ENCODE measurements around the gene KIF4A. TPM values are rescaled to one million over a fixed set of nuclear protein-coding genes. Genes with fewer than 3 reads are reported as not detected.

Gene KIF4A
- total RNA-seq, 3 donors from 2014 or later (not counting 1 experiment from before 2014, with no cell fraction given): 0.53 to 1.3 (median 0.79) TPM

DNA sequence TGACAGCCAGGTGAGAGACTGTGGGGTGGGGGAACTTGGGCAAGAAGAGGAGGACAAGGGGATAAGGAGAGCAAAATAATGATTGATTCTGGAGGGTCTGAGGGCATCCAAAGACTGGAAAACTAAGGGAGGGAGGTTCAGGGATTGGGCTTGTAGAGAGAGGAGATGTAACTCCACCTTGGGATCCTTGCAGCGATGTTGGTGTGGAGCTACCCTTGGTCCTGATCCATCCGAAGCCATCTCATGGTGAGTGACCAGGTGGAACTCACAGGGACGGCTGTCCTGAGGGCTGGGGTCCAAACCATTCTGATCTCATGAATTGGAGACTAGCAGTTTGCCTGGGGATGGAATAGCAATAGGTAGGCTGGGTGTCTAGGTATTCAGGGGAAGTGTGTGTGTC is 9.3 kb upstream of the KIF4A start:
- Mint-ChIP-seq H3K9me3 (no peaks in the 10 kb centered on the region), H3K4me3 (no peak overlapping the region), H3K27me3 (ENCODE audit: low read depth in 2 of 2) (no peaks in the 10 kb centered on the region), H3K36me3 (no peaks in the 10 kb centered on the region), H3K4me1 (no peaks in the 10 kb centered on the region), H3K27ac (no peak overlapping the region)
- Histone ChIP-seq H3K27ac (ENCODE audit: low read length) (no peak overlapping the region), H3K4me3 (ENCODE audit: low read length) (no peak overlapping the region), H3K27me3 (ENCODE audit: control insufficient read depth, insufficient read depth, low read length) (no peaks in the 10 kb centered on the region), H3K4me1 (ENCODE audit: control insufficient read depth, insufficient read depth, low read length) (peaks cover 2% of the 10 kb centered on the region), H3K36me3 (ENCODE audit: control insufficient read depth, insufficient read depth, low read length) (no peaks in the 10 kb centered on the region), H3K9me3 (ENCODE audit: control insufficient read depth, insufficient read depth, low read length) (no peaks in the 10 kb centered on the region)
- WGBS (ENCODE audit: insufficient coverage): 97% methylated on average over 3 of the region's 3 CpGs
- ATAC-seq: no peak
- no peak for DNase-seq
- no peak for TF ChIP-seq CTCF (IDR thresholded peaks at IDR 0.05)
- intact Hi-C loops (cut with micrococcal nuclease): no loop called here

- DNase-seq (no peak), ATAC-seq (no peak)
- peaks cover 6% of the 10 kb centered on the region for H3K36me3 ChIP-seq (ENCODE audit: control insufficient read depth, insufficient read depth, low read length)
- Mint-ChIP-seq H3K4me3 (no peak within 1 kb of the TSS), H3K27me3 (ENCODE audit: low read depth in 2 of 2) (no peaks in the 10 kb centered on the region), H3K9me3 (no peaks in the 10 kb centered on the region), H3K4me1 (no peaks in the 10 kb centered on the region), H3K36me3 (no peaks in the 10 kb centered on the region), H3K27ac (no peak within 1 kb of the TSS)
- H3K4me3 ChIP-seq (ENCODE audit: low read length): no peak within 1 kb of the TSS
- 98% methylated on average over 21 of the region's 21 CpGs for WGBS (ENCODE audit: insufficient coverage)
- no peak within 1 kb of the TSS for H3K27ac ChIP-seq (ENCODE audit: low read length)
- H3K4me1 ChIP-seq (ENCODE audit: control insufficient read depth, insufficient read depth, low read length): peaks cover 2% of the 10 kb centered on the region
- no peaks in the 10 kb centered on the region for H3K27me3 ChIP-seq (ENCODE audit: control insufficient read depth, insufficient read depth, low read length)
- no peaks in the 10 kb centered on the region for H3K9me3 ChIP-seq (ENCODE audit: control insufficient read depth, insufficient read depth, low read length)
- intact Hi-C loops (cut with micrococcal nuclease): no loop called here
- no peak for TF ChIP-seq CTCF (IDR thresholded peaks at IDR 0.05)
Observed at GRCh38 chrX:70281951-70282350, 8.0 kb upstream of the KIF4A start, which contains the start of gene RAB41. Gene RAB41 (plus strand): TSS chrX:70282172. CDS start chrX:70282218, 46 bp downstream.

- no peaks in the 10 kb centered on the region for H3K9me3 Mint-ChIP-seq
- no peaks in the 10 kb centered on the region for H3K27me3 Mint-ChIP-seq (ENCODE audit: low read depth in 2 of 2)
- peak overlapping the region; percentile 76 for H3K27ac ChIP-seq (ENCODE audit: low read length)
- peak overlapping the region; percentile 86 for H3K4me3 Mint-ChIP-seq
- TF ChIP-seq CTCF (IDR thresholded peaks at IDR 0.05): no peak
- H3K4me3 ChIP-seq (ENCODE audit: low read length): peak overlapping the region; percentile 70
- H3K36me3 ChIP-seq (ENCODE audit: control insufficient read depth, insufficient read depth, low read length): peaks cover 6% of the 10 kb centered on the region
- intact Hi-C loops (cut with micrococcal nuclease): no loop called here
- no peaks in the 10 kb centered on the region for H3K9me3 ChIP-seq (ENCODE audit: control insufficient read depth, insufficient read depth, low read length)
- ATAC-seq: no peak
- H3K4me1 ChIP-seq (ENCODE audit: control insufficient read depth, insufficient read depth, low read length): peaks cover 18% of the 10 kb centered on the region
- no peaks in the 10 kb centered on the region for H3K27me3 ChIP-seq (ENCODE audit: control insufficient read depth, insufficient read depth, low read length)
- H3K4me1 Mint-ChIP-seq: peaks cover 0 to 6% of the 10 kb centered on the region in 2 donors
- H3K27ac Mint-ChIP-seq: peak overlapping the region; percentile 72 to 86
- H3K36me3 Mint-ChIP-seq: no peaks in the 10 kb centered on the region
- no peak for DNase-seq
- WGBS (ENCODE audit: insufficient coverage): 39% methylated on average over 10 of the region's 11 CpGs
Observed at GRCh38 chrX:70289168-70289792, 624 bp upstream of the KIF4A start.

DNA sequence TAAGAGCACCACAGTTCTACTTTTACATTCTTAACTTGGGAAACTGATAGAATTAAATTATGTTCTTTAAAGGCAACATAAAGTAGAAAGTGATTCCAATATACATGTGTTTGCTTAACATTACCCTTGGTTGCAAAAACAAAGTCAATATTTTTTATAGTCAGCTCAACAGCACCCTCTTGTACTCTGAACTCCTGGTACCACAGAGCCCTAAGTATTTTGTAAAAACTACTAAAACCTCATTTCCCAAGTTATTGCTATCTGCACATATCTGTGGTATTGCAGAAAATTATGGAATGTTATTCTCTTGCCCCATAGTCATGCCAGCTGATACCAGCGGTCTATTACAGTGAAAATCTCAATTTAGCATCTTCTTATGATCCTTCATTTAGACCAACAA is 2.9 kb downstream of the KIF4A start:
- Mint-ChIP-seq H3K27ac (no peak overlapping the region), H3K9me3 (no peaks in the 10 kb centered on the region), H3K4me3 (no peak overlapping the region), H3K36me3 (no peaks in the 10 kb centered on the region), H3K27me3 (ENCODE audit: low read depth in 2 of 2) (no peaks in the 10 kb centered on the region), H3K4me1 (peaks cover 0 to 6% of the 10 kb centered on the region in 2 donors)
- Histone ChIP-seq H3K4me1 (ENCODE audit: control insufficient read depth, insufficient read depth, low read length) (peaks cover 16% of the 10 kb centered on the region), H3K36me3 (ENCODE audit: control insufficient read depth, insufficient read depth, low read length) (no peaks in the 10 kb centered on the region), H3K27ac (ENCODE audit: low read length) (no peak overlapping the region), H3K4me3 (ENCODE audit: low read length) (no peak overlapping the region), H3K27me3 (ENCODE audit: control insufficient read depth, insufficient read depth, low read length) (no peaks in the 10 kb centered on the region), H3K9me3 (ENCODE audit: control insufficient read depth, insufficient read depth, low read length) (no peaks in the 10 kb centered on the region)
- no CpG with 5 or more reads among the region's 1 CpG for WGBS (ENCODE audit: insufficient coverage)
- ATAC-seq: no peak
- TF ChIP-seq CTCF (IDR thresholded peaks at IDR 0.05): no peak
- no peak for DNase-seq
- intact Hi-C loops (cut with micrococcal nuclease): no loop called here

Measured in natural killer cell (primary cell).